ENCODE measurements around the gene SERPINI1. TPM values are rescaled to one million over a fixed set of nuclear protein-coding genes. Genes with fewer than 3 reads are reported as not detected.

SERPINI1 gene, protein sequence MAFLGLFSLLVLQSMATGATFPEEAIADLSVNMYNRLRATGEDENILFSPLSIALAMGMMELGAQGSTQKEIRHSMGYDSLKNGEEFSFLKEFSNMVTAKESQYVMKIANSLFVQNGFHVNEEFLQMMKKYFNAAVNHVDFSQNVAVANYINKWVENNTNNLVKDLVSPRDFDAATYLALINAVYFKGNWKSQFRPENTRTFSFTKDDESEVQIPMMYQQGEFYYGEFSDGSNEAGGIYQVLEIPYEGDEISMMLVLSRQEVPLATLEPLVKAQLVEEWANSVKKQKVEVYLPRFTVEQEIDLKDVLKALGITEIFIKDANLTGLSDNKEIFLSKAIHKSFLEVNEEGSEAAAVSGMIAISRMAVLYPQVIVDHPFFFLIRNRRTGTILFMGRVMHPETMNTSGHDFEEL
- 1.4 and 2.3 TPM in 2 replicates for total RNA-seq

DNA sequence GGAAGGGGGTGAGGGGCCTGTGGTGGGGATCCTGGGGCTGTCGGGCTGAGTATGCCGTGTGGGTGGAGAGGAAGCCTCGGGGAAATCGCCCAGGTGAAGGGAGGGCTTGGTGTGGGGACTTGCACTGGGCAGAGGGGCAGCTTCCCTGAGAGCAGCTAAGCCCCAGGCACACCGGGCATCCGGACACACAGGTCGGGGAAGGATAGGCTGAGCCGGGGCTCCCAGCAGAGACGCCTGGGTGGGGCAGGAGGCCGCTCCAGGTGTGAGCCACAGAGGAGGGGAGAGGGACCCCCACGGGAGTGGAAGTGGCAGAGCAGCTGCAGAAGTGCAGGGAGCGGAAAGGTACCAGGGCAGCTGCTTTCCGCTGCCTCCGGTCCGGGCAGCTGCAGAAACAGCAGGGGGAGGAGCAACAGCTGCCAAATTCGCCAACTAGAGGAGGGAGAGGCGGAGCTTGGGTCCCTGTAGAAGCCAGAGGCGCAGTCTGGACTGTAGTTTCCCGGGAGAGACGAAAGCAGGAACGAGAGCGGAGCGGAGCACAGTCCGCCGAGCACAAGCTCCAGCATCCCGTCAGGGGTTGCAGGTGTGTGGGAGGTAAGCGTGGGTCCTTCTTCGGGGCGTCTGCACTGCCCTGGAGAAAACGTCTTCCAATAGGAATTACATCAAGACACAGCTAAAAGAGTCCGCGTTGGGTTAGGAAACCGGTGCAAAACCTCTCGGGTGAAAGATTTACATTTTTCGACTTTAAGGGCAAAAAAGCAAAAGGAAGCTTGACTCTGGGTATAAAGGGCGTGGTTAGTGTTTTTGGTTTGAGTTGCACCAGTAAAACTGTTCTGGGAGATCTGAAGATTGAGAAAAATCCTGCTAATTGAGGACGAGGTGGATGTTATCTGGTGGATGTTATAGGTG is at the start of gene SERPINI1:
TSS of gene SERPINI1 (plus strand) at position 489 of the 906 bp plus-strand sequence. CDS start 53,408 bp downstream, outside the sequence.

DNA sequence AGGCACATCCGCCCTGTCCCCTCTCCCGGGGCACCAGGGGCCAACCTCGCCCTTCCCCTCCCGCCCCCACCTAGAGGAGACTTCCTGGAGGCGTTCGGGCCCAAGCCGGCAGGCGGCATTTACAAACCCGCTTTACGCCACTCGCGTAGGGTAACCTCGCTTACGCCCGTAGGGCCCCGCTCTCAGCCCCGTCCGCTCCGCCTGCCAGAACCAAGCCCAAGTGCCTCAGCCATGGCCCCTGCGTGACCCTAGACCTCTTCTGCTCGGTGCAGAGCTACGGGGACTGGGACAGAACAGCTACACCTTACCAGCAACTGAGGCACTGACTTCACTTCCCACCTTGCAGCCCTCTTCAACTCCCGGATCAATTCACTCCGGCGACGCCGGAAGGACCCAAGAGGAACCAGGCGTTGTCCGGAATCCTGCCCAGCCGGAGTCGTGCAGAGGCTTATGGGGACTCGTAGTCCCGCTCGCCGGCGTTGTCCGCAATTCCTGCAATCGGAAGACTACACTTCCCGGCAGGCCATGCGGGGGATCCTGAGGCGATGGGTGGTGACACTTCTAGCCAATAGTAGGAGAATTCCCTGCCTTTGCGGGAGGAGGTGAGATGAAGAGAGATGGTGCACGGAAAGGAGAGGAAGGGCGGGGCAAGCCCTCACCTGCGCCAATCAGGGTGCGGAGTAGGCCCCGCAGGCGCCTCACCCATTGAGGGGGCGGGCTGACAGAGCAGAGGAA is 856 bp upstream of the SERPINI1 start, which contains the start of gene PDCD10:
TSS of gene PDCD10 (minus strand) at position 395 of the 735 bp plus-strand sequence. CDS start 14,735 bp downstream, outside the sequence.

Other genes with a start within 250 kb of the SERPINI1 start
- gene WDR49, start 81.8 kb upstream of the SERPINI1 start, total RNA-seq, result not detected in 2 replicates
- 55.4 and 68.6 TPM in 2 replicates for gene PDCD10, start 829 bp upstream of the SERPINI1 start, total RNA-seq